GM12878 (cell line): Measurements from ENCODE around the gene LMAN1L.

Source experiments
- MYC ChIP-seq: IDR thresholded peaks from 2 replicates; pipeline ENCODE4 v1.6.1; 2011; ENCODE audit warnings: mild to moderate bottlenecking, low read length, moderate library complexity, inconsistent platforms; ENCODE audit not compliant: insufficient read depth, insufficient replicate concordance, insufficient read length, severe bottlenecking
- NFXL1 ChIP-seq: fragments of 450-650 bp; IDR thresholded peaks from 2 replicates; pipeline ENCODE4 v1.6.1; 2017; ENCODE audit warnings: antibody characterized with exemption, mild to moderate bottlenecking, borderline replicate concordance
- POLR2AphosphoS5 ChIP-seq: IDR thresholded peaks from 2 replicates; pipeline ENCODE4 v1.6.1; 2011; ENCODE audit warnings: mild to moderate bottlenecking, low read length, inconsistent platforms
- SMC3 ChIP-seq: IDR thresholded peaks from 2 replicates; pipeline ENCODE4 v1.6.1; 2011; ENCODE audit warnings: low read length, improper control_type of control experiment, borderline replicate concordance
- SRF ChIP-seq, 2 experiments: IDR thresholded peaks; 2 replicates each; pipeline ENCODE4 v1.6.1; 2011; ENCODE audit warnings: low read depth in 2 of 2, low read length in 2 of 2, mild to moderate bottlenecking in 1 of 2, moderate library complexity in 1 of 2

DNA sequence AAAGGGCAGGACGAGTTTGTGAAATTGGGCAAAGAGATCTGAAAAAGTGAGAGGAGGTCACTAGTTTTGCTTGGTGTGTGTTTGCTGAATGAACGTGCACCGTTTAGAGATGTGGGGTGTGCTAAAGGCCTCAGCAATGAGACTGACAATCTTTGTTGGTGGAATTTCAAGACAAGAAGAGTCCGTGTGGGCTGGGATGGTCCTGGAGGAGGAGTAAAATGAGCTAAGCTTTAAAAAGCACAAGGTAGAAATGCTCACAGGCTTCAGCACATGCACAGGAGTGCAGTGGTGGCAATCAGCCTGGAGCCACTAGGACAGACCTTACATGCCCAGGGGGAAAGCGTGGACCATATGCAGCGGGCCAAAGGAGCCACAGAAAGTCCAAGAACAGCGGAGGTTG is 12.3 kb downstream of the LMAN1L start:
- TF ChIP-seq SRF (IDR thresholded peaks at IDR 0.05; ENCODE audit: low read depth in 2 of 2, low read length in 2 of 2), result no peak
- TF ChIP-seq SMC3, result no peak
- TF ChIP-seq POLR2AphosphoS5, result no peak
- TF ChIP-seq NFXL1, result no peak
- TF ChIP-seq MYC, result no peak
